ENCODE measurements around the gene TCP10L.
"Not testable (repeated sequence)": the region's sequence is repeated elsewhere in the genome, so short reads cannot be mapped to it uniquely, and the experiment has no call there.

The TCP10L gene

GRCh38 chr21:32533053-32533452 lies 52.3 kb downstream of the TCP10L start:
- Histone ChIP-seq H3K4me3 (no peak overlapping the region), H3K27ac (no peak overlapping the region)
- no peak for TF ChIP-seq CTCF (IDR thresholded peaks at IDR 0.05)
- no peak for DNase-seq (ENCODE audit: low spot score)

GRCh38 chr21:32532636-32533035 lies 52.7 kb downstream of the TCP10L start:
- TF ChIP-seq CTCF (IDR thresholded peaks at IDR 0.05) = no peak
- DNase-seq (ENCODE audit: low spot score) = no peak
- no peak overlapping the region for H3K27ac ChIP-seq
- no peak overlapping the region for H3K4me3 ChIP-seq

- H3K27ac ChIP-seq; H3K4me3 ChIP-seq; DNase-seq (ENCODE audit: low spot score): not testable (repeated sequence)
Measured at GRCh38 chr21:32531561-32531960, 53.8 kb downstream of the TCP10L start.

GRCh38 chr21:32530809-32531208 lies 54.5 kb downstream of the TCP10L start:
- H3K27ac ChIP-seq; DNase-seq (ENCODE audit: low spot score); H3K4me3 ChIP-seq: not testable (repeated sequence)

- no peak for DNase-seq (ENCODE audit: low spot score)
- H3K27ac ChIP-seq = no peak overlapping the region
- H3K4me3 ChIP-seq = no peak overlapping the region
- no peak for TF ChIP-seq CTCF (IDR thresholded peaks at IDR 0.05)
Measured at GRCh38 chr21:32529679-32530078, 55.6 kb downstream of the TCP10L start.

- peak overlapping the region in 1 of 2 donors; percentile 63 for H3K27ac ChIP-seq
- TF ChIP-seq CTCF (IDR thresholded peaks at IDR 0.05) = no peak
- H3K4me3 ChIP-seq = no peak overlapping the region
- no peak for DNase-seq (ENCODE audit: low spot score)
Measured at GRCh38 chr21:32525282-32525681, 60.0 kb downstream of the TCP10L start.

GRCh38 chr21:32523988-32524719 lies 61.2 kb downstream of the TCP10L start:
- peak overlapping the region in 1 of 2 donors; percentile 63 for H3K27ac ChIP-seq
- TF ChIP-seq CTCF (IDR thresholded peaks at IDR 0.05) = no peak
- no peak overlapping the region for H3K4me3 ChIP-seq
- no peak for DNase-seq (ENCODE audit: low spot score)
